ENCODE data around the gene PPP2R3A. TPM values are rescaled to one million over a fixed set of nuclear protein-coding genes. Genes with fewer than 3 reads are reported as not detected.

The PPP2R3A gene
- total RNA-seq, 1 donor from 2014 or later = 9.0 TPM

DNA sequence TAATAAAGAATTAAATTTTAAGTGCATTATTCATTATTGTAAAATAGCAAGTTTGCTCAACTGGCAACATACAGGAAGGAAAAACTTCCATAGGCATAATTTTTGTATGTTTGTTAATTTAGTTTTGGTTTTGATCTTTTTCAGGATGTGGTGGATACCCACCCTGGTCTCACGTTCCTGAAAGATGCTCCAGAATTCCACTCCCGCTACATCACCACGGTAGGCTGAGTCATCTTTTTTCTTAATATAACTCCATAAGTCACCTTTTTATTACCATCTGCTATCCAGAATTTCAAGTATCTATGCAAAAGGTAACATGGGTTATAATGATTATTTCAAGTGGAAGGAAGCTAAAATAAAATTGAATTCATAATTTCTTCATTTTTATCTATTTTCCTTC, 104.8 kb downstream of the PPP2R3A start:
- DNase-seq = no peak
- ATAC-seq = no peak
- Histone ChIP-seq H3K9me3 (no peaks in the 10 kb centered on the region), H3K4me1 (peaks cover 9% of the 10 kb centered on the region), H3K36me3 (no peaks in the 10 kb centered on the region), H3K4me3 (no peak overlapping the region), H3K27ac (no peak overlapping the region), H3K27me3 (ENCODE audit: low read depth) (no peaks in the 10 kb centered on the region)
- intact Hi-C loops (cut with DNase I) = loop anchor here (10.0 kb wide), 1 partner anchor 944 kb away; no protein-coding TSS in a partner anchor
- TF ChIP-seq, protein P1, sequence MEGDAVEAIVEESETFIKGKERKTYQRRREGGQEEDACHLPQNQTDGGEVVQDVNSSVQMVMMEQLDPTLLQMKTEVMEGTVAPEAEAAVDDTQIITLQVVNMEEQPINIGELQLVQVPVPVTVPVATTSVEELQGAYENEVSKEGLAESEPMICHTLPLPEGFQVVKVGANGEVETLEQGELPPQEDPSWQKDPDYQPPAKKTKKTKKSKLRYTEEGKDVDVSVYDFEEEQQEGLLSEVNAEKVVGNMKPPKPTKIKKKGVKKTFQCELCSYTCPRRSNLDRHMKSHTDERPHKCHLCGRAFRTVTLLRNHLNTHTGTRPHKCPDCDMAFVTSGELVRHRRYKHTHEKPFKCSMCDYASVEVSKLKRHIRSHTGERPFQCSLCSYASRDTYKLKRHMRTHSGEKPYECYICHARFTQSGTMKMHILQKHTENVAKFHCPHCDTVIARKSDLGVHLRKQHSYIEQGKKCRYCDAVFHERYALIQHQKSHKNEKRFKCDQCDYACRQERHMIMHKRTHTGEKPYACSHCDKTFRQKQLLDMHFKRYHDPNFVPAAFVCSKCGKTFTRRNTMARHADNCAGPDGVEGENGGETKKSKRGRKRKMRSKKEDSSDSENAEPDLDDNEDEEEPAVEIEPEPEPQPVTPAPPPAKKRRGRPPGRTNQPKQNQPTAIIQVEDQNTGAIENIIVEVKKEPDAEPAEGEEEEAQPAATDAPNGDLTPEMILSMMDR (IDR thresholded peaks at IDR 0.05) = no peak

DNA sequence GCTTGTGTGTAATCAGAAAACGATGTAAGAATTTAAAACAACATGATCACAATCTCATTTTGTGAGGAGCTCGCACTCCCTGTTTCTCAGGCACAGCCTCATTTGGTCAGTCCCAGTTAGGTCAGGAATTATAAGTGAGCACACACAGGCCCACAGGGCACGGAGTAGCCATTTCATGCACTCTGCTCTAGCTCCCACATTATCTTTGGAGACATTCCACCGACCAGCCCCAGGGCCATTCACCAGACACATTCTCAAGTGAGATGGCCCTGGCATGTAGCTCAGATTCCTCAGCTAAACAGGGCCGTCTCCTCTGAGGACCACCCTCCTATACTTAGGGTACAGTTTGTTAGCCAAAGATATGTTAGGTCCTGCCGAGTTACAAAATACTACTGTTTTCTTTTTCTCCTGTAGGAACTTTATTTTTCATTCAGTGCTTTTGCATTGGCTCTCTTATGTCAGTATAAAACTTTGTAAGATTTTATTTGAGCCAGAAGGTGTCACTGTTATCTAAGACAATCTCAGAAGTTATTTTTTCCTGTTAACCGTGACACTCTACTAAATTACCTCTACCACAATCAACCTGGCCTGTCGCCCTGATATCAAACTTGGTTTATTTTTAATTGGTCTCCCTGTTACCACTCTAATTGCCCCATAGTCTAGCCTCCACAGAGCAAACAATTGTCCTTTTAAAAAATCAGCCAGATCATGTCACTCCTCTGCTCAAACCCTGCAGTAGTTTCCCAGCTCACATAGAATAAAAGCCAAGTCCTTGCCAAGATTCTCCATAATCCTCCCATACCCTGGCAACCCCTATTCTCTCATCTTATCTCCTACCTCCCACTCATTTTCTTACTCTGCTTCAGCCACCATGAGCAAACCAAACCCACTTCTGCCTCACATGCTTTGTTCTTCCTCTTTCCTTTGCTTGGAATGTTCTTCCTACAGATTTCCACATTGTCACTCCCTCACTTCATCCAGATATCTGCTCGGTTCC, 105.7 kb downstream of the PPP2R3A start:
- Histone ChIP-seq H3K4me1 (peaks cover 9% of the 10 kb centered on the region), H3K27ac (peak overlapping the region; percentile 4), H3K9me3 (no peaks in the 10 kb centered on the region), H3K36me3 (no peaks in the 10 kb centered on the region), H3K4me3 (no peak overlapping the region), H3K27me3 (ENCODE audit: low read depth) (no peaks in the 10 kb centered on the region)
- intact Hi-C loops (cut with DNase I) = loop anchor here (10.0 kb wide), 1 partner anchor 944 kb away; no protein-coding TSS in a partner anchor
- DNase-seq = no peak
- peak; percentile 31 to 45 for ATAC-seq
- TF ChIP-seq, protein P1 (IDR thresholded peaks at IDR 0.05) = no peak

DNA sequence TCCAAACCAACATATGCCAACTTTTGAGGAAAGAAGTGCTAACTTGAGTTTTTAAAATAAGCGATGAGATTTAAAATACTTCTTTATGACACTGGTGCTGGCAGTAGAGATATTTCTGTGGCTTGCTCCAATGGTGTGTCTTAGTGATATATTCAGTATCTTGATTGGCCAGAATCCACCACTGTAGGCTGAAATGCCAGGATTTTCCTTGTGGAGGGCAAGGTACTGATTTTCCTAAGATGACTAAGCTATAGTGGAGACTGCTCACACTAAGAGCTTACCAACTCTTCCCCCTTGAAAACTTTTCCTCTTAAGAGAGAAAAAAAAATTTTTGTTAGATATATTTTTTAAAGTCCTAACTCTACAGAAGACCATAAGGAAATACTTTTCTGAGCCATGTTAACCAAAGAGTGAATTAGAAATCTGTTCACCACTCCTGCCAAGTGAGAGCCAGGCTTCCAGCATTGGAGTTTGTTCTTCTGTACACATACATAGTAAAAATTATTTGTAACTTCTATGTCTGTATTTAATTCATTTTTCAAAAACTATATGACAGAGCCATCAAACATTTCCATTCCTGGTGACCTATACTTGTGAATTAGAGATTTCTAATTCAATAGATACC, 109.1 kb downstream of the PPP2R3A start:
- Histone ChIP-seq H3K27ac (no peak overlapping the region), H3K4me1 (peaks cover 9% of the 10 kb centered on the region), H3K9me3 (no peaks in the 10 kb centered on the region), H3K36me3 (no peaks in the 10 kb centered on the region), H3K4me3 (no peak overlapping the region), H3K27me3 (ENCODE audit: low read depth) (no peaks in the 10 kb centered on the region)
- DNase-seq = no peak
- intact Hi-C loops (cut with DNase I) = loop anchor here (10.0 kb wide), 1 partner anchor 940 kb away; no protein-coding TSS in a partner anchor
- TF ChIP-seq, protein P1 (IDR thresholded peaks at IDR 0.05) = no peak
- no peak for ATAC-seq

DNA sequence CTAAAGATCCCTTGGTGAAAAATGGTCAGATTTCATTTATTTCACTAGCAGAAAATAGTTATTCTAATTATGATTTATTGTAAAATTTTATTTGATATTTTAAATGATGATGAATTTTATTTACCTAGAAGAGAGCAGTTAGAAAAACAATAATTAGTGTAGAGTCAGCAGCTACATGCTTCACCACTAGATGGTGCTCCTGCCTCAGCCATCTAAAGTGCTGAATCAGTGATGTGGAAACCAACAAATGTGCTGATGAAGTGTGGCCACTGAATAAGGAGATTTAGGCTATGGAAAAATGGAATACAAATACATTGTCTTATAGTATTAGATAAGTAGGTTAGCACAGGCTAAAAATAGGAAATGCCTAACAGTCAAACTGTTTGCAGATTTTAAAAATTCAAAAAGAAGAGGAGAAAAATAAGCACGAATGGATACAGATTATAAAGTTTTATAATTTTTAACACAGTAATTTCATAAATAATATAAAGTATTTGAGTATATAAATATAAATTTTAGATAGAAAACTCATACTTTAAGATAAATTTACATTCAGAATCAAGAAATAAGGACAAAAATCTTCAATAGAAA, 109.8 kb downstream of the PPP2R3A start:
- H3K4me3 ChIP-seq = no peak overlapping the region
- H3K4me1 ChIP-seq = peaks cover 9% of the 10 kb centered on the region
- H3K27ac ChIP-seq = no peak overlapping the region
- H3K27me3 ChIP-seq (ENCODE audit: low read depth) = no peaks in the 10 kb centered on the region
- DNase-seq (no peak), ATAC-seq (peak; percentile 91 to 93)
- intact Hi-C loops (cut with DNase I) = loop anchor here (10.0 kb wide), 1 partner anchor 939 kb away; no protein-coding TSS in a partner anchor
- H3K9me3 ChIP-seq = no peaks in the 10 kb centered on the region
- no peaks in the 10 kb centered on the region for H3K36me3 ChIP-seq
- TF ChIP-seq, protein P1 (IDR thresholded peaks at IDR 0.05) = peak; percentile 88

DNA sequence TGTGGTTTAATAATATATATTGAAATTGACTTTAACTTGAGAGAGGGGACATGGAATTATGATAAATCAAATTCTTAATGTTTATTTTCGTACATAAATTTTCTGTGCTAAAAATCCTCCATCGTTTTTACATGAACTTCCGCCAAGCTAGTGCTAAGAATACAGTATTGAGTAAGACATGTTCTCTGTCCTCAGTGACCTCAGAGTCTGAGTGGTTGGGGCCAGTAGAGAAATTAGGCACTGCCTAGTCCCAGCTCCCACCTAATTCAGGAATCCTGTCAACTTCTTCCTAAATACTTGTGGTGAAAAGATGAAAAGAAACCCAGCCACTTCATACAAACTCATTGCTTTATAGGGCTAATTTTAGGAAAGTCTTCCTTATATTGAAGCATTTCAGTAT, 110.3 kb downstream of the PPP2R3A start:
- intact Hi-C loops (cut with DNase I) = loop anchor here (10.0 kb wide), 1 partner anchor 939 kb away; no protein-coding TSS in a partner anchor
- no peaks in the 10 kb centered on the region for H3K9me3 ChIP-seq
- ATAC-seq = peak; percentile 70 to 78
- H3K4me1 ChIP-seq = peaks cover 9% of the 10 kb centered on the region
- H3K27me3 ChIP-seq (ENCODE audit: low read depth) = no peaks in the 10 kb centered on the region
- no peak for DNase-seq
- no peak overlapping the region for H3K4me3 ChIP-seq
- TF ChIP-seq, protein P1 (IDR thresholded peaks at IDR 0.05) = no peak
- no peak overlapping the region for H3K27ac ChIP-seq
- peaks cover under 1% of the 10 kb centered on the region for H3K36me3 ChIP-seq
